ENCODE measurements around the gene CENPC. TPM values are rescaled to one million over a fixed set of nuclear protein-coding genes. Genes with fewer than 3 reads are reported as not detected.
"Not testable (repeated sequence)": the region's sequence is repeated elsewhere in the genome, so short reads cannot be mapped to it uniquely, and the experiment has no call there.

CENPC gene
- total RNA-seq, 2 donors from 2014 or later = 30.9 to 64.9 TPM

DNA sequence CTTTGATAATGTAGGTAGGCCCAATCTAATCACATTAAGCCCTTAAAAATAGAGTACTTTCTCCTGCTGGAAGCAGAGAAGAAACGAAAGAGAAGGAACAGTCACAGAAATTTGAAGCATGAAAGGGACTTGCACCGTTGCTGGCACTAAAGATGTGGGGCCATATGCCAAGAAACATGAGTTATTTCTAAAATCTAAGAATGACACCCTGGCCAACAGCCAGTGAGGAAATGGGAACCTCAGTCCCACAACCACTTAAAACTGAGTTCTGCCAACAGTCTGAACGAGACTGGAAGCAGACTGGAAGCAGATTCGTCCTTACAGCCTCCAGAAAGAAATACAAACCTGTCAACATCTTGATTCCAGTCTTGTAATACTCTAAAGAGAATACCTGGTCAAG is 70.1 kb downstream of the CENPC start:
- Mint-ChIP-seq H3K36me3 (ENCODE audit: low read depth) (peaks cover 97% of the 10 kb centered on the region), H3K27ac (no peak overlapping the region), H3K9me3 (peaks cover 18% of the 10 kb centered on the region), H3K27me3 (no peaks in the 10 kb centered on the region), H3K4me3 (no peak overlapping the region), H3K4me1 (peaks cover 16% of the 10 kb centered on the region)
- peak; percentile 52 for ATAC-seq (replicated peaks)

DNA sequence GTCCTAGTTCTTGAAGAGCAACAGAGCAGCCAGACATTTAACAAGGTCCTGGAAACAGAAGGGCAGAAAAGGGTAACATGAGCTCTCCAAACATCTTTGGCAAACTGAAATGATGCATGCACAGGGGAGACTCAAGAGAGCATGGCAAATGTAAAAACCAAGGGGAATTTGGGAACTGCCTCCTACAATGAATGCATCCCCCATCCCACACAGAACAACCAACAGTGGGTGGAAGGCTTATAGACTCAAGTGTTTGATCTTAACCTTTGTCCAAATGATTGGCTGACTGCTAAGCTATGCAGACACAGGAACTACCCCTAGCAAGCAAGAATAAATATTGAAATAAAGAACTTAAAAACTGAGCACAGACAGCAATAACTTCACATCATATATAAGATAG is 74.4 kb downstream of the CENPC start:
- H3K4me1 Mint-ChIP-seq = no peaks in the 10 kb centered on the region
- ATAC-seq (replicated peaks) = no peak
- H3K4me3 Mint-ChIP-seq = no peak overlapping the region
- H3K9me3 Mint-ChIP-seq = no peaks in the 10 kb centered on the region
- H3K36me3 Mint-ChIP-seq (ENCODE audit: low read depth) = peaks cover 87% of the 10 kb centered on the region
- no peaks in the 10 kb centered on the region for H3K27me3 Mint-ChIP-seq
- H3K27ac Mint-ChIP-seq = no peak overlapping the region

DNA sequence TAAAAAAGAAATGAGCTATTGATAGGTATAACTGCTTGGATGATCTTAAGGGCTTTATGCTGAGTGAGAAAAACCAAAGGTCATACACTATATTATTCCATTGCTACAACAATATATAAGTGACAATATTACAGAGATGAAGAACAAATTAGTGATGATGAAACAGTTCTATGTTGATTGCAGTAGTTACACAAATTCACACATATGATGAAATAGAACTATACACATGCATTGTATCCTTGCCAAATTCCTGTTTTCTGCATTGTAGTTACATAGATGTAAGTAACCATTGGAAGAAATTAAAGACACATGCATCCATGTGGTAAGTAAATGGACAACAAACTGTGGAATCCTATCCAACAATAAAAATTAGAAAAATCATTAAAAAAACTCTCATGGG is 76.5 kb downstream of the CENPC start:
- Mint-ChIP-seq H3K4me3 (no peak overlapping the region), H3K9me3 (no peaks in the 10 kb centered on the region), H3K27me3 (no peaks in the 10 kb centered on the region), H3K36me3 (ENCODE audit: low read depth) (peaks cover 67% of the 10 kb centered on the region), H3K27ac (no peak overlapping the region), H3K4me1 (no peaks in the 10 kb centered on the region)
- ATAC-seq (replicated peaks) = no peak

DNA sequence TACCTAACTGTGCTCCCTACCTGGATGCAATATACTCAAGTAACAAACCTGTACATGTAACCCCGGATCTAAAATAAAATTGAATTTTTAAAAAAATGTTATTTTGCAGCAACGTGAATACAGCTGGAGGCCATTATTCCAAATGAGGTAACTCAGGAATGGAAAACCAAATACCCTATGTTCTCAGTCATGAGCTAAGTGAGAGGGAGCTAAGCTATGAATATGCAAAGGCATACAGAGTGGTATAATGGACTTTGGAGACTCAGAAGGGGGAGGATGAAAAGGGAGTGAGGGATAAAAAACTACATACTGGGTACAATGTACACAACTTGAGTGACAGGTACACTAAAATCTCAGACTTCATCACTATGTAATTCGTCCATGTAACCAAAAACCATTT is 78.6 kb downstream of the CENPC start:
- Mint-ChIP-seq H3K4me1 (no peaks in the 10 kb centered on the region), H3K36me3 (ENCODE audit: low read depth) (peaks cover 58% of the 10 kb centered on the region), H3K27ac (no peak overlapping the region), H3K9me3 (no peaks in the 10 kb centered on the region), H3K27me3 (no peaks in the 10 kb centered on the region), H3K4me3 (no peak overlapping the region)
- ATAC-seq (replicated peaks) = no peak

DNA sequence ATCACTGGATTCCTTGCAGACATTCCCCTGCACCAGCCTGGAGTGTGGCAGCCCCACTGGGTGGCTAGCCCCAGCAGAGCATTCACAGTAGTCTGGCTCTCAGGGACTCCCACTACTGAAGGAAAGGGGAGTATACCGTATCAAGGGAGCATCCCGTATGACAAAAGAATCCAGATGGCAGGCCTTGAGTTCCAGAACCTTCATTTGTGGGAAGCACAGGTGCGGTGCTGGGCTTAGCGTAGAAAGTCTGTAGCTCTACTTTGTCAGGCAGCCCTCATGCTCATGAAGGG is 79.6 kb downstream of the CENPC start:
- Mint-ChIP-seq H3K4me3 (no peak overlapping the region), H3K4me1 (no peaks in the 10 kb centered on the region), H3K36me3 (ENCODE audit: low read depth) (peaks cover 51% of the 10 kb centered on the region), H3K27me3 (no peaks in the 10 kb centered on the region), H3K9me3 (no peaks in the 10 kb centered on the region), H3K27ac (no peak overlapping the region)
- no peak for ATAC-seq (replicated peaks)

DNA sequence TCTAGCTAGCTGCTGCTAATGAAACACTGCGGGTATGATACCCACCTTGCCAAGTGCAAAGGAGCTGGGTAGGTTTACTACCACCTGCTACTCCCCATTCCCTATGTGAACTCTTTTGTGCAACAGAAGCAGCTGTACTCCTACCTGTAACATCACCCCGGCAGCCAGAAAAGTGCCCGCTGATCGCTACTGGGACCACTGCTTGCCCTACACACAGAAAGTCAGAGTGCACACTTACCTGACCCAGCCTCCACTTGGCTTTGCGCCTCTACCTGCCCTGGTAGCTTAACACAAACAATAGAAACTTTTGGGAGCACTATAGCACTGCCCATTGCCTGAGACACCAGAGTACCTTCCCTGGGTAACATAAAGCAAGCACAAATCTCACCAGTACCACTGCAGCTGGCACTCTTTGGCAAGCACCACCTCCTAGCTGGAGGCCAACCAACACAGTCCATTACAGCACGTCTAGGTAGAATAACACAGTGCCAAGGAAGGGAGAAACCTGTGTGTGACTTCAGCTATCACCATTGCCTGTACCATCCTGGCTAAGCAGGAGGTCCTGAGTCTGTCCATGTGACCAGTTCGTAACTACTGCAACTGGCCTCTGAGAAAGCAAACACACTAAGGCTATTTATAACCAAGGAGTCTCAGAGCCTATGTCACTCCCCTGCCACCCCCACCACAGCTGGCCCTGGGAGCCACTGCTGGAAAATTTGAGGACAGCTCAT is 80.1 kb downstream of the CENPC start:
- Mint-ChIP-seq H3K9me3 (no peaks in the 10 kb centered on the region), H3K27me3 (no peaks in the 10 kb centered on the region), H3K4me1 (no peaks in the 10 kb centered on the region), H3K36me3 (ENCODE audit: low read depth) (peaks cover 51% of the 10 kb centered on the region), H3K27ac (no peak overlapping the region), H3K4me3 (no peak overlapping the region)
- ATAC-seq (replicated peaks) = no peak

DNA sequence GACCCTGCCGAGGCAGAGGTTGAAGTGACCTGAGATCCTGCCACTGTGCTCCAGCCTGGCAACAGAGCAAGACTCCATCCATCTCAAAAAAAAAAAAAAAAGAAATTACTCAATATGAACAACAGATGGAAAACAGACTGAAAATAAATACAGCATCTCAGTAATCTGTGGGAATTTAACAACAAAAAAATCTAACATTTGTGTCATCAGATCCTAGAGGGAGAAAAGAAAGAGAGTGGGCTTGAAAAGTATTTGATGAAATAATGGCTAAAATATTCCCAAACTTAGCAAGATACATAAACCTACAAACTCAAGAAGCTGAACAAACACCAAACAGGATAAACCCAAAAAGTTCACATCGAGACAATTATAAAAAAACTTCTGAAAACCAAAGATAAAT is 84.7 kb downstream of the CENPC start:
- H3K36me3 Mint-ChIP-seq (ENCODE audit: low read depth) = peaks cover 46% of the 10 kb centered on the region
- no peak for ATAC-seq (replicated peaks)
- no peaks in the 10 kb centered on the region for H3K9me3 Mint-ChIP-seq
- no peaks in the 10 kb centered on the region for H3K27me3 Mint-ChIP-seq
- H3K4me3 Mint-ChIP-seq = no peak overlapping the region
- H3K4me1 Mint-ChIP-seq = no peaks in the 10 kb centered on the region
- no peak overlapping the region for H3K27ac Mint-ChIP-seq

DNA sequence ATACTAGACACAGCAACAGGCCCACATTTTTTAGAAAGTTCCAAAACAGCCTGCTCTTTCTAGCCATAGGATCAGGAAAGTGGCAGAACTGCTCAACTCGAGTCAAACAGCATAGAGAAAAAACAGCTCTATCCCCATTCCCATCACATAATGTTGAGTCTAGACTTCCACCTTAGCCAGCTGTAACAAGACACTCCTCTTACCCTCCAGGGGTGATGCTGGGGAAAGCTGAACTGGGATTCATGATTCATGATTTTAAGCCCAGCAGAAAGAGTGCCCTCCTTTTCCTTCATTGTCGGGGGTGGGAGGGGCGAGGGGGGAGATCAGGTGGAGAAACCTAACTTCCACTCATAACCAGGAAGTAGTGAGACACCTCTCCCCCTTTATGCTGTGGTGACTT is 86.1 kb downstream of the CENPC start:
- H3K27me3 Mint-ChIP-seq = no peaks in the 10 kb centered on the region
- no peaks in the 10 kb centered on the region for H3K4me1 Mint-ChIP-seq
- no peaks in the 10 kb centered on the region for H3K9me3 Mint-ChIP-seq
- no peak overlapping the region for H3K4me3 Mint-ChIP-seq
- peaks cover 58% of the 10 kb centered on the region for H3K36me3 Mint-ChIP-seq (ENCODE audit: low read depth)
- no peak overlapping the region for H3K27ac Mint-ChIP-seq
- no peak for ATAC-seq (replicated peaks)

DNA sequence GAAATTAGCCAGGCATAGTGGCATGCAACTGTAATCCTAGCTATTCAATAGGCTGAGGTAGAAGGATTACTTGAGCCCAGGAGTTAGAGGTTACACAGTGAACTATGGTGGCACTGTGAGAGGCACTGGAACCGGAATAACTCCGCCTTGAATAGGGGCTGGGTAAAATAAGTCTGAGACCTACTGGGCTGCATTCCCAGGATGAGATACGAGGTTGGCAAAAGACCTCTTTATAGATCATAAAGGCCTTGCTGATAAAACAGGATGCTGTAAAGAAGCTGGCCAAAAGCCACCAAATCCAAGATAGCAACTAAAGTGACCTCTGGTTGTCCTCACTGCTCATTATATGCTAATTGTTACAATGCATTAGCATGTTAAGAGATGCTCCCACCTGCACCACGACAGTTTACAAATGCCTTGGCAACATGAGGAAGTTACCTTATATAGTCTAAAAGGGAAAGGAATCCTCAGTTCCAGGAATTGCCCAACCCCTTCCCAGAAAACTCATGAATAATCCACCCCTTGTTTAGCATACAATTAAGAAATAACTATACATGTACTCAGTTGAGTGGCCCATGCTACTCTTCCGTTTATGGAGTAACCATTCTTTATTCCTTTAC is 88.6 kb downstream of the CENPC start:
- H3K9me3 Mint-ChIP-seq = no peaks in the 10 kb centered on the region
- no peaks in the 10 kb centered on the region for H3K4me1 Mint-ChIP-seq
- H3K4me3 Mint-ChIP-seq = no peak overlapping the region
- H3K27me3 Mint-ChIP-seq = no peaks in the 10 kb centered on the region
- H3K27ac Mint-ChIP-seq = no peak overlapping the region
- ATAC-seq (replicated peaks) = no peak
- H3K36me3 Mint-ChIP-seq (ENCODE audit: low read depth) = peaks cover 62% of the 10 kb centered on the region

DNA sequence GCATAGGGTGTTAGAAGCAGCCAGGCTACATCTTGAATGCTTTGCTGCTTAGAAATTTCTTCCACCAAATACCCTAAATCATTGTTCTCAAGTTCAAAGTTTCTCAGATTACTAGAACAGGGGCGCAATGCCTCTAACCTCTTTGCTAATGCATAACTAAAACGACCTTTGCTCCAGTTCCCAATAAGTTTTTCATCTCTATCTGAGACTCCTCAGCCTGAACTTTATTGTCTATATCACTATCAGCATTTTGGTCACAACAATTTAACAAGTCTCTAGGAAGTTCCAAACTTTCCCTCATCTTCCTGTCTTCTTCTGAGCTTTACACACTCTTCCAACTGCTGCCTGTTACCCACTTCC is 92.5 kb downstream of the CENPC start:
- peaks cover 54% of the 10 kb centered on the region for H3K36me3 Mint-ChIP-seq (ENCODE audit: low read depth)
- not testable (repeated sequence) for H3K4me1 Mint-ChIP-seq; H3K4me3 Mint-ChIP-seq; H3K27ac Mint-ChIP-seq; H3K27me3 Mint-ChIP-seq; H3K9me3 Mint-ChIP-seq; ATAC-seq (replicated peaks)

DNA sequence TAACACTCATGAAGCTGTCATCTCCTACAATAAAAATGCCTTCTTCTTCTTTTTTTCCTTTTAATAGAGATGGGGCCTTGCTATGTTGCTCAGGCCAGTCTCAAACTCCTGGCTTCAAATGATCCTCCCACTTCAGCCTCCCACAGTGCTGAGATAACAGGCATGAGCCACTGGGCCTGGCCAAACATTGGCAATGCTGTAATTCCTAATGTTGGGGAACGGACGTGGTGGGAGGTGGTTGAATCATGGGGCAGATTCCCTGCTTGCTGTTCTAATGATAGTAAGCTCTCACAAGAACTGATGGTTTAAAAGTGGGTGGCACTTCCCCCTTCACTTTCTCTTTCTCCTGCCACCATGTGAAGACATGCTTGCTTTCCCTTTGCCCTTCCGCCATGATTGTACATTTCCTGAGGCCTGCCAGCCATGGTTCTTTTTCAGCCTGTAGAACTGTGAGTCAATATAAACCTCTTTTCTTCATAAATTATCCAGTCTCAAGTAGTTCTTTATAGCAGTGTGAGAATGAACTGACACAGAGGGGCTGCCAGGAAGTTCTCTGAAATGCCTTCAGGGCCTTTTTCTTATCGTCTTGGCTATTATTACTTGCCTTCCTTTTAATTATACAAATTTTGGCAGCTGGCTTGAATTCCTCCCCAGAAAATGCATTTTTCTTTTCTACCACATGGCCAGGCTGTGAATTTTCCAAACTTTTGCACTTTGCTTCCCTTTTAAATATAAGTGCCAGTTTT is 93.0 kb downstream of the CENPC start:
- H3K27me3 Mint-ChIP-seq = no peaks in the 10 kb centered on the region
- H3K27ac Mint-ChIP-seq = no peak overlapping the region
- no peak overlapping the region for H3K4me3 Mint-ChIP-seq
- ATAC-seq (replicated peaks) = no peak
- H3K36me3 Mint-ChIP-seq (ENCODE audit: low read depth) = peaks cover 54% of the 10 kb centered on the region
- H3K4me1 Mint-ChIP-seq = no peaks in the 10 kb centered on the region
- H3K9me3 Mint-ChIP-seq = no peaks in the 10 kb centered on the region

DNA sequence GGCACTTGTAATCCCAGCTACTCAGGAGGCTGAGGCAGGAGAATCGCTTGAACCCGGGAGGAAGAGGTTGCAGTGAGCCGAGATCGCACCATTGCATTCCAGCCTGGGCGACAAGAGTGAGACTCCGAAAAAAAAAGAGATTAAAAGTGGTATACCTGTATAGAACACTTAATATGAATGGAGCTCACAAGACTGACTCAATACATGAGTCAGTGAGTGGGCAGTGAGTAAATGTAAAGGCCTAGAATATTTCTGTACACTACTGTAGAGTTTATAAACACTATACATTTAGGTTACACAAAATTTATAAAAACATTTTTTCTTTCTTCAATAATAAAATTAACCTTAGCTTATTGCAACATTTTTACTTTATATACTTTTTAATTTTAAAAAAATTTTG is 93.8 kb downstream of the CENPC start:
- H3K9me3 Mint-ChIP-seq = no peaks in the 10 kb centered on the region
- no peaks in the 10 kb centered on the region for H3K27me3 Mint-ChIP-seq
- no peaks in the 10 kb centered on the region for H3K4me1 Mint-ChIP-seq
- ATAC-seq (replicated peaks) = peak; percentile 65
- peaks cover 51% of the 10 kb centered on the region for H3K36me3 Mint-ChIP-seq (ENCODE audit: low read depth)
- H3K27ac Mint-ChIP-seq = no peak overlapping the region
- H3K4me3 Mint-ChIP-seq = no peak overlapping the region

DNA sequence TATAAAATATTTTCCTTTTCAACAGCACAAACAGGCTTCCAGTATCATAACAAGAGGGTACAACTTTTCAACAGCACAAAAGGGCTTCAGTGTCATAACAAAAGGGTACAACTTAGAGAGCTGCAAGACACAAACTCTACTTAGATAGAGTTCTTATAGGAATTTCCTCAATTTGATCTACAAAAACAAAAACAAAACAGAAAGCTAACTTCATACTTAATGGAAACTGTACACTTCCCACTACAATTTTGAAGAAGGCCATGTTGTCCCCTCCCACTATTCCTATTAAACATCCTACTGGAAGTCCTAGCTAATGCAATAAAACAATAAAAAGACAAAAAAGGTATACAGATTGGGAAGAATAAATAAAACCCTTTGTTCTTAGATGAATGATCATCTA is 96.7 kb downstream of the CENPC start:
- H3K36me3 Mint-ChIP-seq (ENCODE audit: low read depth) = peaks cover 40% of the 10 kb centered on the region
- H3K27ac Mint-ChIP-seq = no peak overlapping the region
- H3K9me3 Mint-ChIP-seq = no peaks in the 10 kb centered on the region
- no peaks in the 10 kb centered on the region for H3K27me3 Mint-ChIP-seq
- ATAC-seq (replicated peaks) = no peak
- no peak overlapping the region for H3K4me3 Mint-ChIP-seq
- no peaks in the 10 kb centered on the region for H3K4me1 Mint-ChIP-seq

DNA sequence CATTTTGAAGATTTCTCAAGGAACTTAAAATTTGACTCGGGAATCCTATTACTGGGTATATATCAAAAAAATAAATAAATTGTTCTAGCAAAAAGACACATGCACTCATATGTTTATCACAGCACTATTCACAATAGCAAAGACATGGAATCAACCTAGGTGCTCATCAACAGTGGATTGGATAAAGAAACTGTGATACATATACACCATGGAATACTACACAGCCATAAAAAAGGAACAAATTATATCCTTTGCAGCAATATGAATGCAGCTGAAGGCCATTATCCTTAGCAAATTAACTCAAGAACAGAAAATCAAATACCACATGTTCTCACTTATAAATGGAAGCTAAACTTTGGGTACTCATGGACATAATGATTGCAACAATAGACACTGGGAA is 97.4 kb downstream of the CENPC start:
- Mint-ChIP-seq H3K9me3 (no peaks in the 10 kb centered on the region), H3K4me1 (no peaks in the 10 kb centered on the region), H3K4me3 (no peak overlapping the region), H3K27ac (no peak overlapping the region), H3K36me3 (ENCODE audit: low read depth) (peaks cover 39% of the 10 kb centered on the region), H3K27me3 (no peaks in the 10 kb centered on the region)
- ATAC-seq (replicated peaks) = no peak

DNA sequence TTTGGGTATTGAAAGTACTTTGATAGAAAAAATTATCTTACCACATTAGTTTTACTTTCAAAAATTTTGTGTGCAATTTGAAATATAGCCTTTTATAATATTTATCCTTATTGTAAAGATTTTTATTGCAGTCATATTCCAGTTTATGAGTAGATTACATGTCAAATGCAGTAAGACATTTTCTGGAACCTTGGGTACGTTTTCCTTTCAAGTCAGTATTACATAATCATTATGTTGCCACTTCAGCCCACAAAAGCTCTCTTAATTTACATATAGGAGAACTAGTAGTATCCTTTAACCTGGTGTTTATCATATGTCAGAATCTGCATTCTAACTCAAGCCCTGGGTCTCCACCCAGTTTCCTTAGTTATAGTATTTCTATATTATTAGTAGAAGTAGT is 98.5 kb downstream of the CENPC start:
- Mint-ChIP-seq H3K4me3 (no peak overlapping the region), H3K4me1 (peaks cover 3% of the 10 kb centered on the region), H3K27me3 (no peaks in the 10 kb centered on the region), H3K9me3 (peaks cover 2% of the 10 kb centered on the region), H3K36me3 (ENCODE audit: low read depth) (peaks cover 45% of the 10 kb centered on the region), H3K27ac (no peak overlapping the region)
- no peak for ATAC-seq (replicated peaks)
